Heart right ventricle (tissue), 16 donors: ENCODE measurements around the gene ALDH3B1. TPM values are rescaled to one million over a fixed set of nuclear protein-coding genes. Genes with fewer than 3 reads are reported as not detected.

Source experiments
- ATAC-seq, 8 donors: fragments of 200-7000 bp; cut with Tn5 transposase; one replicate each; pipeline ENCODE4 v1.9.1; 2020; ENCODE audit warnings: mild to moderate bottlenecking in 8 of 8, moderate library complexity in 8 of 8, moderate number of reproducible peaks in 1 of 8
- DNase-seq, 2 donors: peaks; one replicate each; pipeline ENCODE4 v3.0.0-alpha.2; 2020
- H3K27ac ChIP-seq, 10 donors: fragments of 200-600 bp; sonication (generic) in 2 of 10; one replicate each; pipeline versions ENCODE4 v1.5.0 to v1.8.0; 2020 to 2022; ENCODE audit warnings: mild to moderate bottlenecking in 3 of 10
- H3K27me3 ChIP-seq, 7 donors: fragments of 200-600 bp; one replicate each; pipeline ENCODE4 v1.8.0; 2021 to 2022; ENCODE audit warnings: mild to moderate bottlenecking in 2 of 7
- H3K36me3 ChIP-seq, 9 donors: fragments of 200-600 bp; sonication (generic) in 1 of 9; one replicate each; pipeline versions ENCODE4 v1.5.0 to v1.8.0; 2020 to 2022; ENCODE audit warnings: mild to moderate bottlenecking in 2 of 9
- H3K4me1 ChIP-seq, 9 donors: fragments of 200-600 bp; sonication (generic) in 1 of 9; one replicate each; pipeline versions ENCODE4 v1.5.0 to v1.8.0; 2020 to 2022; ENCODE audit warnings: mild to moderate bottlenecking in 4 of 9
- H3K4me3 ChIP-seq, 10 donors: fragments of 200-600 bp; sonication (generic) in 2 of 10; one replicate each; pipeline versions ENCODE4 v1.5.0 to v1.8.0; 2020 to 2022; ENCODE audit warnings: mild to moderate bottlenecking in 7 of 10, moderate library complexity in 2 of 10
- H3K9me3 ChIP-seq, 11 donors: fragments of 200-600 bp in 10 of 11; sonication (generic) in 2 of 11; one replicate each; pipeline versions ENCODE4 v1.5.0 to v1.8.0; 2013 to 2022; ENCODE audit warnings: mild to moderate bottlenecking in 2 of 11, control low read depth in 1 of 11, moderate library complexity in 1 of 11
- WGBS, 2 donors: extraction: QIAGEN DNeasy Blood & Tissue Kit; methylation state at CpG; one replicate each; pipeline ENCODE4 v1.1.7; 2013; ENCODE audit warnings: inconsistent platforms in 1 of 2; 5-methylcytosine and 5-hydroxymethylcytosine counted together
- intact Hi-C, 10 donors: fragments of 100-400 bp; cut with DNase I; formaldehyde crosslinking; loops; one replicate each; pipeline versions ENCODE4 v1.11.1 to v1.14.2; 2022
- polyA plus RNA-seq, 2 donors: library from polyadenylated mRNA; stranded (reverse); fragments of 200-250 nt; gene quantifications; one replicate each; pipeline ENCODE4 v1.2.3, GENCODE V29; 2013
- total RNA-seq, 10 donors: library from RNA; stranded (reverse); fragmentation: NEBNext Ultra II Directional in 3 of 10; extraction: Animal tissue kit (Norgen Biotek cat#: 25700) in 3 of 10; gene quantifications; one replicate each; pipeline versions ENCODE4 v1.2.1 to v1.2.4, GENCODE V29; 2021 to 2023
- TF ChIP-seq, protein P1 (sequence below), 9 donors: fragments of 200-600 bp; sonication (generic) in 2 of 9; IDR thresholded peaks; one replicate each; pipeline versions ENCODE4 v1.5.0 to v1.8.0; 2021 to 2022; ENCODE audit warnings: antibody characterized with exemption in 9 of 9, mild to moderate bottlenecking in 5 of 9, moderate library complexity in 1 of 9
- donor health status: Arrhythmogenic right ventricular cardiomyopathy.
- donor health status: ischemic (EF 13 %, LVEDD 7.1; RV severe dilation, severe dysfunction).
- donor health status: healthy with polysubstance abuse.
- donor health status: DM: no; HTN: yes; CAD: no.
- donor health status: DM: no; HTN: no; CAD: no.
- donor health status: ischemic (EF 25% LVEDD 6.9; RV normal size, moderate dysfunction).
- donor health status: ischemic (EF 25% LVEDD 5.7; RV mildly dilated, moderate dysfunction).
- donor health status: healthy.
- donor health status: DM: yes; HTN: yes; CAD: no.
- donor health status: Ischemic cardiomyopathy.
- donor health status: ischemic (EF 35%, LVEDD 5.7; RV mildly dilated, moderate dysfunction).
- donor health status: nonischemic (EF 11% LVEDD 7.7; RV severe dilation, severe dysfunction).
- donor health status: DM: yes; HTN: yes; CAD: no.
- donor health status: PGD.
- donor health status: ischemic (EF 29% LVEDD 5.4; RV normal size, mild dysfunction).
- donor health status: nonischemic (EF 23%, LVEDD 6.1; RV moderate dilation, normal function).

Gene ALDH3B1
- total and polyA plus RNA-seq, 12 donors, result 2.1 to 11.0 (median 4.3) TPM

- intact Hi-C loops, result no loop called here
- 98% methylated on average over 13 of the region's 13 CpGs for WGBS, 2 donors
- TF ChIP-seq, protein P1, sequence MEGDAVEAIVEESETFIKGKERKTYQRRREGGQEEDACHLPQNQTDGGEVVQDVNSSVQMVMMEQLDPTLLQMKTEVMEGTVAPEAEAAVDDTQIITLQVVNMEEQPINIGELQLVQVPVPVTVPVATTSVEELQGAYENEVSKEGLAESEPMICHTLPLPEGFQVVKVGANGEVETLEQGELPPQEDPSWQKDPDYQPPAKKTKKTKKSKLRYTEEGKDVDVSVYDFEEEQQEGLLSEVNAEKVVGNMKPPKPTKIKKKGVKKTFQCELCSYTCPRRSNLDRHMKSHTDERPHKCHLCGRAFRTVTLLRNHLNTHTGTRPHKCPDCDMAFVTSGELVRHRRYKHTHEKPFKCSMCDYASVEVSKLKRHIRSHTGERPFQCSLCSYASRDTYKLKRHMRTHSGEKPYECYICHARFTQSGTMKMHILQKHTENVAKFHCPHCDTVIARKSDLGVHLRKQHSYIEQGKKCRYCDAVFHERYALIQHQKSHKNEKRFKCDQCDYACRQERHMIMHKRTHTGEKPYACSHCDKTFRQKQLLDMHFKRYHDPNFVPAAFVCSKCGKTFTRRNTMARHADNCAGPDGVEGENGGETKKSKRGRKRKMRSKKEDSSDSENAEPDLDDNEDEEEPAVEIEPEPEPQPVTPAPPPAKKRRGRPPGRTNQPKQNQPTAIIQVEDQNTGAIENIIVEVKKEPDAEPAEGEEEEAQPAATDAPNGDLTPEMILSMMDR (IDR thresholded peaks at IDR 0.05), result no peak
- Histone ChIP-seq H3K4me1 (peaks cover 0 to 16% (median 8%) of the 10 kb centered on the region in 9 donors), H3K27ac (no peak overlapping the region), H3K4me3 (no peak overlapping the region), H3K27me3 (no peaks in the 10 kb centered on the region), H3K9me3 (no peaks in the 10 kb centered on the region), H3K36me3 (peaks cover 0 to 8% (median 0%) of the 10 kb centered on the region in 9 donors)
- no peak for ATAC-seq
- no peak for DNase-seq
These were observed 10.9 kb upstream of the ALDH3B1 start for GRCh38 chr11:67999201-67999629.

DNA sequence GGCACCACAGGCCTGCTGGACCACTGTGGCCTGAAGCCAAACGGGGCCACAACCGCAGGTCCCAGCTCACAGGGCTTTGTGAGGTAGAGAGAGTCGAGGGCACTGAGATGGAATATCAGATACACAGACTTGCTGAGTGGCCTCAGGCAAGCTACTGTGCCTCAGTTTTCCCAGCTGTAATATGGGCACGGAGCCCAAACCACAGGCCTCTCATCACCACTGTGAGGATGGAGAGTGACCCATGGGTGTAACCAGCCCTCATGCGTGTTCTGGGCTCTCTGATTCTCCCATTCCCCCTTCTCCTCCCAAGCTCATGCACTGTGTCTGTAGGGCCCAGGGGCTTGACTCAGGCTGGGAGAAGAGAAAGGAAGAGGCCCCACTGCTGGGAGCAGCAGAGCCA, 10.4 kb upstream of the ALDH3B1 start:
- H3K27ac ChIP-seq, result no peak overlapping the region
- no peak for ATAC-seq
- intact Hi-C loops, result loop anchor here in 3 of 10 donors (5.0 to 10.0 kb wide), 2 partner anchors 38 to 205 kb away; partner anchors contain the start of gene TCIRG1 (in 1 of the 3)
- no peak for DNase-seq
- H3K9me3 ChIP-seq, result no peaks in the 10 kb centered on the region
- H3K27me3 ChIP-seq, result no peaks in the 10 kb centered on the region
- H3K4me1 ChIP-seq, result peaks cover 0 to 21% (median 13%) of the 10 kb centered on the region in 9 donors
- 94 to 95% methylated on average over 5 of the region's 5 CpGs for WGBS, 2 donors
- H3K36me3 ChIP-seq, result peaks cover 0 to 8% (median 0%) of the 10 kb centered on the region in 9 donors
- no peak overlapping the region for H3K4me3 ChIP-seq
- TF ChIP-seq, protein P1 (IDR thresholded peaks at IDR 0.05), result no peak

- peak overlapping the region in 3 of 10 donors; percentile 9 to 91 (median 80) for H3K27ac ChIP-seq
- intact Hi-C loops, result loop anchor here in 3 of 10 donors (5.0 to 10.0 kb wide), 2 partner anchors 35 to 202 kb away; partner anchors contain the start of gene TCIRG1 (in 1 of the 3)
- H3K27me3 ChIP-seq, result no peaks in the 10 kb centered on the region
- H3K4me1 ChIP-seq, result peaks cover 0 to 21% (median 13%) of the 10 kb centered on the region in 9 donors
- TF ChIP-seq, protein P1 (IDR thresholded peaks at IDR 0.05), result no peak
- peak overlapping the region in 5 of 10 donors; percentile 68 to 82 (median 72) for H3K4me3 ChIP-seq
- WGBS, 2 donors, result 72 to 85% methylated on average over 9 of the region's 9 CpGs
- ATAC-seq (peak in 2 of 8 donors; percentile 12 to 17), DNase-seq (no peak)
- H3K9me3 ChIP-seq, result no peaks in the 10 kb centered on the region
- peaks cover 0 to 3% (median 0%) of the 10 kb centered on the region in 9 donors for H3K36me3 ChIP-seq
These were observed 7.6 kb upstream of the ALDH3B1 start for GRCh38 chr11:68002575-68002937.

DNA sequence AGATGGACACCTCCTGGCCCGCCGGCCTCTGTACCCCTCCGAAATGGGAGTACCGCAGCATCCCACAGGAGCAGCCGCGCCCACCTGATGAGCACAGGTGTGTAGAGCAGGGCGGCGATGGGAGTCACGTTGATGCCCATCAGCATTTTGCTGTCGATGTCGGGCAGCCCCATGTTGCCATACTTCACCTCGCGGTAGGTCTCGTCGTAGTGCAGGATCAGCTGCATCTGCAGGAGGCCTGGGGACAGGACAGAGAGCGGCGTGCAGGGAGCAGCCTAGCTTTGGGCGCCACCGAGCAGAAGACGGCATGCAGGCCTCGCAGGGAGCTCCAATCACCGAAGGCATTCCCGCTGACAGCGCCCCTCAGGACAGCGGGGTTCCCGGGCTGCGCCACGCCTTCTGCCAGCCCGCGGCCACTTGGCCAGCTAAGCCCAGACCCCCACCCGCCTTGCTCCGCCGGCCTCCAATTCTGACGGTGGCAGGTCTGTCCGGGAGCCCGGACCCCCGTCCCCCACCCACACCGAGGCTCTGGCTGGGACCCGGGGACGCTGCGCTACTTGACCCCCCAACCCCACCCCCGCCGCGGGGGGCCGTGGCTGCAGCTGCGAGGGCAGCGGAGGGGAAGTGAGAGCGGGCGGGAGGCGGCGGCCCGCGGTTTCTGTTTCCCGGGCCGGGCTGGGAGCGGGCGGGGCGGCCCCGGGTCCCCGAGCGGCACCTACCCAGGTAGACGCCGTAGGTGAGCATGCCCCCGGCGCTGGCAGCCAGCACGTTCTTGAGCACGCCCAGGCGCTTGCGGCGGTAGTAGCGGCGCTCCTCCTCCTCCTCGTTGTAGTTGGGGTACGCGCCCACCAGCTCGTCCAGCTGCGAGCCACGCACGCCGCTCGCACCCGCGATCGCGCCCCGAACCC, 6.9 kb upstream of the ALDH3B1 start:
- Histone ChIP-seq H3K4me3 (peak overlapping the region; percentile 56 to 82 (median 72)), H3K36me3 (peaks cover 0 to 3% (median 0%) of the 10 kb centered on the region in 9 donors), H3K4me1 (peaks cover 0 to 21% (median 13%) of the 10 kb centered on the region in 9 donors), H3K9me3 (no peaks in the 10 kb centered on the region), H3K27me3 (no peaks in the 10 kb centered on the region), H3K27ac (peak overlapping the region in 9 of 10 donors; percentile 51 to 91 (median 79))
- DNase-seq (peak in 1 of 2 donors; percentile 49), ATAC-seq (peak; percentile 21 to 65 (median 35))
- WGBS, 2 donors, result 17 to 27% methylated on average over 45 to 86 of the region's 86 CpGs
- TF ChIP-seq, protein P1 (IDR thresholded peaks at IDR 0.05), result no peak
- intact Hi-C loops, result loop anchor here in 3 of 10 donors (5.0 to 10.0 kb wide), 2 partner anchors 34 to 202 kb away; partner anchors contain the start of gene TCIRG1 (in 1 of the 3)
